Osteocyte (in vitro differentiated cells): ENCODE measurements around the gene SLC25A3. TPM values are rescaled to one million over a fixed set of nuclear protein-coding genes. Genes with fewer than 3 reads are reported as not detected.

Source experiments
- DNase-seq: peaks from one replicate; pipeline ENCODE4 v3.0.0; 2021; ENCODE audit warnings: mixed read lengths; ENCODE audit not compliant: unreplicated experiment; ENCODE audit errors: extremely low spot score
- H3K27ac Mint-ChIP-seq: one replicate; pipeline ENCODE4 v1.8.0; 2021; ENCODE audit warnings: mild to moderate bottlenecking, mixed read lengths; ENCODE audit not compliant: unreplicated experiment
- H3K27me3 Mint-ChIP-seq: one replicate; pipeline ENCODE4 v1.8.0; 2021; ENCODE audit warnings: mixed read lengths; ENCODE audit not compliant: unreplicated experiment
- H3K36me3 Mint-ChIP-seq: one replicate; pipeline ENCODE4 v1.8.0; 2021; ENCODE audit warnings: mixed read lengths; ENCODE audit not compliant: unreplicated experiment
- H3K4me1 Mint-ChIP-seq: one replicate; pipeline ENCODE4 v1.8.0; 2021; ENCODE audit warnings: mixed read lengths; ENCODE audit not compliant: unreplicated experiment
- H3K4me3 Mint-ChIP-seq: one replicate; pipeline ENCODE4 v1.8.0; 2021; ENCODE audit warnings: mild to moderate bottlenecking, moderate library complexity, mixed read lengths; ENCODE audit not compliant: unreplicated experiment
- H3K9me3 Mint-ChIP-seq: one replicate; pipeline ENCODE4 v1.8.0; 2021; ENCODE audit warnings: mixed read lengths; ENCODE audit not compliant: unreplicated experiment
- total RNA-seq: library from RNA; stranded (reverse); gene quantifications from 2 replicates; pipeline ENCODE4 v1.2.1, GENCODE V29; 2021
- TF ChIP-seq, protein P1 (sequence below): fragments of 200-600 bp; sonication (generic); IDR thresholded peaks from 2 replicates; pipeline ENCODE4 v1.5.0; 2021; ENCODE audit warnings: antibody characterized with exemption, mild to moderate bottlenecking, moderate library complexity

Gene SLC25A3
- total RNA-seq, 1 donor from 2014 or later: 583 TPM

DNA sequence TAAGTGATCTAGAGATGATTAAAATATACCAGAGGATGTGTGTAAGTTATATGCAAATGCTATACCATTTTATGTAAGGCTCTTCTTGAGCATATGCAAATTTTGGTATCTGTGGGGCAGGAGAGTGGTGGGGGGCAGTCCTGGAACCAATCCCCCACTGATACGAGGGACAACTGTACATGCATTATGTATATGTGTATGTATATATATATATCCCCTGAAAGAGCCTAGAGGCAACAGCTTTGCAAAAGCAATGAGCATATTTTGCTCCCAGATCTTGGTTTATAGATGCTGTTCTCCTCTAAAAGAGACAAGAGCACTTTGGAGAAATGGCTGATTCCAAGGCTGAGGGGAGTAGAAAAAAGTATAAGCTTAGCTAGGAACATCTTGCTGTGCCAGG lies 12.4 kb upstream of the SLC25A3 start:
- Mint-ChIP-seq H3K9me3 (no peaks in the 10 kb centered on the region), H3K4me3 (no peak overlapping the region), H3K27ac (no peak overlapping the region), H3K27me3 (no peaks in the 10 kb centered on the region), H3K36me3 (peaks cover 1% of the 10 kb centered on the region), H3K4me1 (peaks cover 11% of the 10 kb centered on the region)
- DNase-seq: no peak
- TF ChIP-seq, protein P1, sequence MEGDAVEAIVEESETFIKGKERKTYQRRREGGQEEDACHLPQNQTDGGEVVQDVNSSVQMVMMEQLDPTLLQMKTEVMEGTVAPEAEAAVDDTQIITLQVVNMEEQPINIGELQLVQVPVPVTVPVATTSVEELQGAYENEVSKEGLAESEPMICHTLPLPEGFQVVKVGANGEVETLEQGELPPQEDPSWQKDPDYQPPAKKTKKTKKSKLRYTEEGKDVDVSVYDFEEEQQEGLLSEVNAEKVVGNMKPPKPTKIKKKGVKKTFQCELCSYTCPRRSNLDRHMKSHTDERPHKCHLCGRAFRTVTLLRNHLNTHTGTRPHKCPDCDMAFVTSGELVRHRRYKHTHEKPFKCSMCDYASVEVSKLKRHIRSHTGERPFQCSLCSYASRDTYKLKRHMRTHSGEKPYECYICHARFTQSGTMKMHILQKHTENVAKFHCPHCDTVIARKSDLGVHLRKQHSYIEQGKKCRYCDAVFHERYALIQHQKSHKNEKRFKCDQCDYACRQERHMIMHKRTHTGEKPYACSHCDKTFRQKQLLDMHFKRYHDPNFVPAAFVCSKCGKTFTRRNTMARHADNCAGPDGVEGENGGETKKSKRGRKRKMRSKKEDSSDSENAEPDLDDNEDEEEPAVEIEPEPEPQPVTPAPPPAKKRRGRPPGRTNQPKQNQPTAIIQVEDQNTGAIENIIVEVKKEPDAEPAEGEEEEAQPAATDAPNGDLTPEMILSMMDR: no peak

DNA sequence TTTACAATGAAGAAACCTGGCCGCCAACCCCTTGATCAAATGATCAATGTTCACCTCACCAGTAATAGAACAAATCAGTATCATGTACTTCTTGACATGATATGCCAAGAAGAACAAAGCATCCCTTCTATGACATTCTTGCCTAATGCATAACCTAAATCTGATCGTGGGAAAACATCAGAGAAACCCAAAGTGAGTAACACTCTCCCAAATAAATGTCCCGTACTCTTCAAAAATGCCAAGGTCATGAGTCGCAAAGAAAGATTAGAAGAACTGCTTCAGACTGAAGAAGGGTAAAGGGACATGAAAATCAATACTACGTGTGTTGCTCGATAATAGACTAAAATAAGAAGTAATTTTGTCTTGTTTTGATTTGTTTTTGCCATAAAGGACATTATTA lies 11.4 kb upstream of the SLC25A3 start:
- peaks cover 11% of the 10 kb centered on the region for H3K4me1 Mint-ChIP-seq
- H3K27ac Mint-ChIP-seq: no peak overlapping the region
- no peaks in the 10 kb centered on the region for H3K27me3 Mint-ChIP-seq
- H3K9me3 Mint-ChIP-seq: no peaks in the 10 kb centered on the region
- TF ChIP-seq, protein P1: no peak
- no peaks in the 10 kb centered on the region for H3K36me3 Mint-ChIP-seq
- DNase-seq: no peak
- no peak overlapping the region for H3K4me3 Mint-ChIP-seq

DNA sequence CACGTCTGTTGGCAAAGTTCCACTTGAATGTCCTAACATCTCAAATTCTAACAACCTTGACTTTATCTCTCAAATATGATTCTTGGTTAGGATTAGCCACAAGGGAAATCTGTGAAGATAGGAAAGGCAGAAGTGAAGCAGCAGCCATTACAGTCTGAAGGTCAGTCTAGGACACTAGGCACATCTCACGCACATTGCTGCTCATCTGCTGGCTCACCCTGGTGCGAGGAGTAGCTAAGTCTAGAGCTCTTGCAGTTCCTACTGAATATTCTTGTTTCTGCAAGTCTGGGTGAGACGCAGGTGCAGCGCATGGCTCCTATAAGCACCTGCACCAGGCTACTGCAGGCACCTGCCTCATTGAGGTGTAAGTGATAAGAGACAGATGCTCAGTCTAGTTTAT lies 6.4 kb upstream of the SLC25A3 start:
- DNase-seq: peak; percentile 60
- no peak overlapping the region for H3K27ac Mint-ChIP-seq
- H3K4me3 Mint-ChIP-seq: no peak overlapping the region
- no peaks in the 10 kb centered on the region for H3K27me3 Mint-ChIP-seq
- H3K9me3 Mint-ChIP-seq: no peaks in the 10 kb centered on the region
- no peaks in the 10 kb centered on the region for H3K4me1 Mint-ChIP-seq
- no peaks in the 10 kb centered on the region for H3K36me3 Mint-ChIP-seq
- TF ChIP-seq, protein P1: no peak

DNA sequence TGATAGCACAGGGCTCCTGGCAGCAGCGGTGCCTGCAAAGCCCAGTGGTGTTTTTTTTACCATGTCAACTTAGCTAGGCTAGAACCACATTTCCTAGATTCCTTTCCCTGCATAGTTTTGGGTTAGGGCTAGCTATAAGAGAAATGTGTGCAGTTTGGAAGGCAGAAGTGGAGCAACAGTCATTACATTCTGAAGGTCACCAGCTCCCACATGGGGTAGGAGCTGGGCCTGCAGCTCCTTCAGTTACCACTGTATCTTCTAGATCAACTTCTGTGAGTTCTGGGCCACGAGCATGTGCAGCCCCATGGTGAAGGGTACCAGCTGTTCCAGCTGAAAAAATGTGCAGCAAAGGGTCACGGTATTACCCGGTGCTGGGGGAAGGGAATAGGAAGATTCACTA lies 2.3 kb upstream of the SLC25A3 start:
- peaks cover 19% of the 10 kb centered on the region for H3K4me1 Mint-ChIP-seq
- DNase-seq: peak; percentile 48
- TF ChIP-seq, protein P1: no peak
- no peaks in the 10 kb centered on the region for H3K27me3 Mint-ChIP-seq
- H3K36me3 Mint-ChIP-seq: peaks cover 5% of the 10 kb centered on the region
- H3K4me3 Mint-ChIP-seq: no peak overlapping the region
- H3K27ac Mint-ChIP-seq: no peak overlapping the region
- H3K9me3 Mint-ChIP-seq: no peaks in the 10 kb centered on the region

DNA sequence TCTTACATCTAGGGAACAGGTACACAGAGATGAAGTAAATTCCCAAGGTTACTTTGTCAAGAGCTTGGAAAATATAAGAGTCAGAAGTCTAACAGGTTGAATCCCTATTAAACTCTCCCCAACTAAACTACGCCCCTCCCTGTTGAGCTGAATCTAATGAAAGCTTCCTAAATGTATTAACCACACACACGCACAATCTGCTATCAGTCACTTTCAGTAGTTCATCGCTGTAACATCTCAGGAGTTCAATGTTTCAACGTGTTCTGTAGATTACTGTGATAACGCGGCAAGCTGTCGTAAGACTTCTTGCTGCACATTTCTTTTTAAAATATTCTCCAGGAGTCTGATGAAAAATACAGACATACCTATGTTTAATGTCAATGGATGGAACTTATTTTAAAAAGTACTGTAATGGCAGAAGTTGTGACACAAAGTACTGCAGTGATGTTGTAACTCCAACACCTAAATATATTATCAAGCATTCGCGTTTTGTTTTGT lies 612 bp upstream of the SLC25A3 start:
- DNase-seq: no peak
- TF ChIP-seq, protein P1: no peak
- Mint-ChIP-seq H3K36me3 (peaks cover 10% of the 10 kb centered on the region), H3K27me3 (no peaks in the 10 kb centered on the region), H3K27ac (peak overlapping the region; percentile 93), H3K4me3 (peak overlapping the region; percentile 83), H3K9me3 (no peaks in the 10 kb centered on the region), H3K4me1 (peaks cover 29% of the 10 kb centered on the region)
